SK-N-SH treated with all-trans-retinoic acid at 6 μM for 48 hours (cell line): ENCODE results near the gene NTM.

ENCODE experiments used
- ATAC-seq: fragments of 200-7000 bp; cut with Tn5 transposase; 3 replicates; pipeline ENCODE4 v1.9.1; 2020; ENCODE audit warnings: mild to moderate bottlenecking, moderate library complexity
- ARNTL ChIP-seq: fragments of 450-650 bp; formaldehyde crosslinking; IDR thresholded peaks from 2 replicates; pipeline ENCODE4 v1.5.0; 2020; ENCODE audit warnings: low read depth, mild to moderate bottlenecking, moderate library complexity, borderline replicate concordance
- CSDC2 ChIP-seq: fragments of 250-450 bp; sonication (Bioruptor Pico); IDR thresholded peaks from 2 replicates; pipeline ENCODE4 v1.5.0; 2020; ENCODE audit warnings: mild to moderate bottlenecking, moderate library complexity
- ESRRG ChIP-seq: fragments of 250-450 bp; sonication (Bioruptor Pico); IDR thresholded peaks from 2 replicates; pipeline ENCODE4 v1.6.1; 2021; ENCODE audit warnings: mild to moderate bottlenecking
- GLIS3 ChIP-seq: fragments of 250-450 bp; sonication (Bioruptor Pico); IDR thresholded peaks from 2 replicates; pipeline ENCODE4 v1.5.0; 2020; ENCODE audit warnings: mild to moderate bottlenecking, moderate library complexity
- ISL1 ChIP-seq: fragments of 250-450 bp; sonication (Bioruptor Pico); IDR thresholded peaks from 2 replicates; pipeline ENCODE4 v2.1.2; 2022; ENCODE audit warnings: mild to moderate bottlenecking, moderate library complexity
- OSR1 ChIP-seq: fragments of 250-450 bp; sonication (Bioruptor Pico); IDR thresholded peaks from 2 replicates; pipeline ENCODE4 v1.8.0; 2022; ENCODE audit warnings: moderate library complexity, mild to moderate bottlenecking, inconsistent platforms
- PPARA ChIP-seq: fragments of 250-450 bp; sonication (Bioruptor Pico); IDR thresholded peaks from 2 replicates; pipeline ENCODE4 v1.5.0; 2020; ENCODE audit warnings: mild to moderate bottlenecking, borderline replicate concordance
- RARB ChIP-seq: fragments of 250-450 bp; sonication (Bioruptor Pico); IDR thresholded peaks from 2 replicates; pipeline ENCODE4 v1.8.0; 2021; ENCODE audit warnings: mild to moderate bottlenecking, moderate library complexity
- SNAI2 ChIP-seq: fragments of 250-450 bp; sonication (Bioruptor Pico); IDR thresholded peaks from 2 replicates; pipeline ENCODE4 v1.5.0; 2020; ENCODE audit warnings: mild to moderate bottlenecking, moderate library complexity
- TCF4 ChIP-seq: fragments of 250-450 bp; sonication (Bioruptor Pico); IDR thresholded peaks from 2 replicates; pipeline ENCODE4 v1.8.0; 2021; ENCODE audit warnings: mild to moderate bottlenecking, moderate library complexity, borderline replicate concordance
- TOX ChIP-seq: fragments of 250-450 bp; sonication (Bioruptor Pico); IDR thresholded peaks from 2 replicates; pipeline ENCODE4 v1.8.0; 2021; ENCODE audit warnings: mild to moderate bottlenecking, moderate library complexity, borderline replicate concordance
- ZC3H10 ChIP-seq: fragments of 250-450 bp; sonication (Bioruptor Pico); IDR thresholded peaks from 2 replicates; pipeline ENCODE4 v1.5.1; 2021; ENCODE audit warnings: mild to moderate bottlenecking, moderate library complexity
- ZFP3 ChIP-seq: fragments of 250-450 bp; sonication (Bioruptor Pico); IDR thresholded peaks from 2 replicates; pipeline ENCODE4 v1.5.0; 2020; ENCODE audit warnings: mild to moderate bottlenecking, moderate library complexity
- ZNF565 ChIP-seq: fragments of 450-650 bp; formaldehyde crosslinking; conservative IDR thresholded peaks from 2 replicates; pipeline ENCODE4 v1.5.0; 2020; ENCODE audit warnings: low read depth, mild to moderate bottlenecking, moderate library complexity
- ZNF70 ChIP-seq: fragments of 450-650 bp; formaldehyde crosslinking; IDR thresholded peaks from 2 replicates; pipeline ENCODE4 v1.5.0; 2020; ENCODE audit warnings: mild to moderate bottlenecking, moderate library complexity
- ZNF8 ChIP-seq: fragments of 450-650 bp; formaldehyde crosslinking; IDR thresholded peaks from 2 replicates; pipeline ENCODE4 v1.5.0; 2020; ENCODE audit warnings: mild to moderate bottlenecking, moderate library complexity
- TF ChIP-seq, protein P1 (sequence below): fragments of 250-450 bp; sonication (Bioruptor Pico); IDR thresholded peaks from 2 replicates; pipeline ENCODE4 v1.5.0; 2020; ENCODE audit warnings: mild to moderate bottlenecking, moderate library complexity
- TF ChIP-seq, protein P2 (sequence below): fragments of 250-450 bp; sonication (Bioruptor Pico); IDR thresholded peaks from 2 replicates; pipeline ENCODE4 v1.5.1; 2021; ENCODE audit warnings: mild to moderate bottlenecking, moderate library complexity
- TF ChIP-seq, protein P3 (sequence below): fragments of 250-450 bp; sonication (Bioruptor Pico); IDR thresholded peaks from 2 replicates; pipeline ENCODE4 v1.8.0; 2021; ENCODE audit warnings: low read depth, mild to moderate bottlenecking, moderate library complexity, borderline replicate concordance
- TF ChIP-seq, protein P4 (sequence below): fragments of 250-450 bp; sonication (Bioruptor Pico); IDR thresholded peaks from 2 replicates; pipeline ENCODE4 v1.5.1; 2020; ENCODE audit warnings: low read depth, mild to moderate bottlenecking, moderate library complexity

The NTM gene

DNA sequence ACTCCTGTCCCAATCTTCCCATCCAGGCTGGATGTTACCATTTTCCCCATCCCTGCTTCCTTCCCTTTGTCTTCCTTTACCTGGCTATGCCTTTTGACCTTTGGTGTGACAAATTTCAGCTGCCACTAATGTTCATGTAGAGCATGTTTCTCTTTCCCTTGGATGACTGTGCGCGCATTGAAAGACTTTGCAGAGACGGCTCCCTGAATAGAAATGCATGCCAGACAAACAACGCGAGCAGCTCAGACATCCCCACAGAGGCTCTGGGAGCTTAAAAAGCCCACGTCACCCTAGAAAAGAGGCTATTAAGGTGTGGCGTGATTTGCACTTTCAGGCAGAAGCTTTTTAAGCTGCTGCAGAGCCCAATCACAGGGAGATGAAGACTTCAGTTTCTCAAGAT, 202.0 kb downstream of the NTM start:
- no peak for ATAC-seq
- TF ChIP-seq CSDC2 (CRISPR knock-in tag) (no peak), ZNF565 (no peak), ISL1 (CRISPR knock-in tag) (no peak), RARB (CRISPR knock-in tag) (no peak), SNAI2 (CRISPR knock-in tag) (no peak), ZNF70 (CRISPR knock-in tag) (no peak), ZC3H10 (no peak)

DNA sequence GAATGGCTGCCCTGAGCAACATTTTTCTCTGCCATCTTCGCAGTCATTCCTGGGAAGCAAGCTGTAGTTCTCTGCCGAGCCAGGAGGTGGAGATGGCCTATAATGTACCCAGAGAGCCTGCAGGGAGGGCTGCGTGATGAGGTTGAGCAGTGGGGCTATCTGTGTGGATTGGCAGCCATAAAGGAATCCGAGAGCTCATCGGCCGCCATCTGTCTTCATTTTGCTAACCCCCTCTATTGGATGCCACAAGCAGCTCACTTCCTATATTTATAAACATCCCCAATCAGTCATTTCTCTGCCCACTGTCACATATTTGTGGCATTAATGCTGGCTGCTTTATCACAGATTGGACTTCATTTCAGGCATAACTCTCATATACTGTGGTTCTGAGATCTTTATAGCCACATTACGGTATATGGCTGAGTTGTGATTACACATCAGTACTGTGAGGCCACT, 209.5 kb downstream of the NTM start:
- no peak for TF ChIP-seq TOX
- TF ChIP-seq, protein P1, sequence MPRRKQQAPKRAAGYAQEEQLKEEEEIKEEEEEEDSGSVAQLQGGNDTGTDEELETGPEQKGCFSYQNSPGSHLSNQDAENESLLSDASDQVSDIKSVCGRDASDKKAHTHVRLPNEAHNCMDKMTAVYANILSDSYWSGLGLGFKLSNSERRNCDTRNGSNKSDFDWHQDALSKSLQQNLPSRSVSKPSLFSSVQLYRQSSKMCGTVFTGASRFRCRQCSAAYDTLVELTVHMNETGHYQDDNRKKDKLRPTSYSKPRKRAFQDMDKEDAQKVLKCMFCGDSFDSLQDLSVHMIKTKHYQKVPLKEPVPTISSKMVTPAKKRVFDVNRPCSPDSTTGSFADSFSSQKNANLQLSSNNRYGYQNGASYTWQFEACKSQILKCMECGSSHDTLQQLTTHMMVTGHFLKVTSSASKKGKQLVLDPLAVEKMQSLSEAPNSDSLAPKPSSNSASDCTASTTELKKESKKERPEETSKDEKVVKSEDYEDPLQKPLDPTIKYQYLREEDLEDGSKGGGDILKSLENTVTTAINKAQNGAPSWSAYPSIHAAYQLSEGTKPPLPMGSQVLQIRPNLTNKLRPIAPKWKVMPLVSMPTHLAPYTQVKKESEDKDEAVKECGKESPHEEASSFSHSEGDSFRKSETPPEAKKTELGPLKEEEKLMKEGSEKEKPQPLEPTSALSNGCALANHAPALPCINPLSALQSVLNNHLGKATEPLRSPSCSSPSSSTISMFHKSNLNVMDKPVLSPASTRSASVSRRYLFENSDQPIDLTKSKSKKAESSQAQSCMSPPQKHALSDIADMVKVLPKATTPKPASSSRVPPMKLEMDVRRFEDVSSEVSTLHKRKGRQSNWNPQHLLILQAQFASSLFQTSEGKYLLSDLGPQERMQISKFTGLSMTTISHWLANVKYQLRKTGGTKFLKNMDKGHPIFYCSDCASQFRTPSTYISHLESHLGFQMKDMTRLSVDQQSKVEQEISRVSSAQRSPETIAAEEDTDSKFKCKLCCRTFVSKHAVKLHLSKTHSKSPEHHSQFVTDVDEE (CRISPR knock-in tag), result no peak
- TF ChIP-seq CSDC2 (CRISPR knock-in tag), result no peak
- TF ChIP-seq ESRRG (CRISPR knock-in tag), result no peak
- TF ChIP-seq RARB (CRISPR knock-in tag), result no peak
- TF ChIP-seq ZC3H10, result no peak
- TF ChIP-seq ARNTL (CRISPR knock-in tag), result no peak
- no peak for TF ChIP-seq SNAI2 (CRISPR knock-in tag)
- TF ChIP-seq ZFP3, result no peak
- TF ChIP-seq, protein P2, sequence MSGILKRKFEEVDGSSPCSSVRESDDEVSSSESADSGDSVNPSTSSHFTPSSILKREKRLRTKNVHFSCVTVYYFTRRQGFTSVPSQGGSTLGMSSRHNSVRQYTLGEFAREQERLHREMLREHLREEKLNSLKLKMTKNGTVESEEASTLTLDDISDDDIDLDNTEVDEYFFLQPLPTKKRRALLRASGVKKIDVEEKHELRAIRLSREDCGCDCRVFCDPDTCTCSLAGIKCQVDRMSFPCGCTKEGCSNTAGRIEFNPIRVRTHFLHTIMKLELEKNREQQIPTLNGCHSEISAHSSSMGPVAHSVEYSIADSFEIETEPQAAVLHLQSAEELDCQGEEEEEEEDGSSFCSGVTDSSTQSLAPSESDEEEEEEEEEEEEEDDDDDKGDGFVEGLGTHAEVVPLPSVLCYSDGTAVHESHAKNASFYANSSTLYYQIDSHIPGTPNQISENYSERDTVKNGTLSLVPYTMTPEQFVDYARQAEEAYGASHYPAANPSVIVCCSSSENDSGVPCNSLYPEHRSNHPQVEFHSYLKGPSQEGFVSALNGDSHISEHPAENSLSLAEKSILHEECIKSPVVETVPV (CRISPR knock-in tag), result no peak
- TF ChIP-seq, protein P3, sequence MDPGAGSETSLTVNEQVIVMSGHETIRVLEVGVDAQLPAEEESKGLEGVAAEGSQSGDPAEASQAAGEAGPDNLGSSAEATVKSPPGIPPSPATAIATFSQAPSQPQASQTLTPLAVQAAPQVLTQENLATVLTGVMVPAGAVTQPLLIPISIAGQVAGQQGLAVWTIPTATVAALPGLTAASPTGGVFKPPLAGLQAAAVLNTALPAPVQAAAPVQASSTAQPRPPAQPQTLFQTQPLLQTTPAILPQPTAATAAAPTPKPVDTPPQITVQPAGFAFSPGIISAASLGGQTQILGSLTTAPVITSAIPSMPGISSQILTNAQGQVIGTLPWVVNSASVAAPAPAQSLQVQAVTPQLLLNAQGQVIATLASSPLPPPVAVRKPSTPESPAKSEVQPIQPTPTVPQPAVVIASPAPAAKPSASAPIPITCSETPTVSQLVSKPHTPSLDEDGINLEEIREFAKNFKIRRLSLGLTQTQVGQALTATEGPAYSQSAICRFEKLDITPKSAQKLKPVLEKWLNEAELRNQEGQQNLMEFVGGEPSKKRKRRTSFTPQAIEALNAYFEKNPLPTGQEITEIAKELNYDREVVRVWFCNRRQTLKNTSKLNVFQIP, result no peak
- TF ChIP-seq OSR1, result no peak
- no peak for TF ChIP-seq TCF4 (CRISPR knock-in tag)
- no peak for TF ChIP-seq GLIS3 (CRISPR knock-in tag)
- TF ChIP-seq ZNF8 (CRISPR knock-in tag), result no peak
- no peak for TF ChIP-seq ZNF565
- TF ChIP-seq, protein P4, sequence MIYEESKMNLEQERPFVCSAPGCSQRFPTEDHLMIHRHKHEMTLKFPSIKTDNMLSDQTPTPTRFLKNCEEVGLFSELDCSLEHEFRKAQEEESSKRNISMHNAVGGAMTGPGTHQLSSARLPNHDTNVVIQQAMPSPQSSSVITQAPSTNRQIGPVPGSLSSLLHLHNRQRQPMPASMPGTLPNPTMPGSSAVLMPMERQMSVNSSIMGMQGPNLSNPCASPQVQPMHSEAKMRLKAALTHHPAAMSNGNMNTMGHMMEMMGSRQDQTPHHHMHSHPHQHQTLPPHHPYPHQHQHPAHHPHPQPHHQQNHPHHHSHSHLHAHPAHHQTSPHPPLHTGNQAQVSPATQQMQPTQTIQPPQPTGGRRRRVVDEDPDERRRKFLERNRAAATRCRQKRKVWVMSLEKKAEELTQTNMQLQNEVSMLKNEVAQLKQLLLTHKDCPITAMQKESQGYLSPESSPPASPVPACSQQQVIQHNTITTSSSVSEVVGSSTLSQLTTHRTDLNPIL (CRISPR knock-in tag), result no peak
- no peak for ATAC-seq

DNA sequence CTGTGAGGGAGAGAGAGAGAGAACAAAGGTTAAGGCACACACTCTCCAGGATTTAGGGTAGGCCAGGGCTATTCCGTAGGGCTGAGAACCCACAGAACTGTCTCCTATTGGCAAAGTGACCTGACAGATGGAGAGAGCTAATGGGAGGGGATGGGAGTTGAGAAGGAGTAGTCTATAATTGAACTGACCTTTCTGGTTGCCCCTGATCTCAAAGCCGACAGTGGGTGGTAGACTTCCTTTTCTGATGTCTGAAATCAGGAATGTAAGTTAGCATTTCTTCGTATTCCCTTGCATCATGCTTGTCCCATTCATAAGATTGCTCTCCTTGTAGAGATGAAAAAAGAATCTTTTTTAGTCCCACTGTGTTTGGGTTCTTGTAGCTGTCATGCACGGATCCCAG, 210.1 kb downstream of the NTM start:
- no peak for ATAC-seq
- TF ChIP-seq PPARA (no peak), ZFP3 (no peak), OSR1 (no peak), ESRRG (CRISPR knock-in tag) (no peak), TOX (no peak), RARB (CRISPR knock-in tag) (no peak), ZNF70 (CRISPR knock-in tag) (no peak), ZNF8 (CRISPR knock-in tag) (no peak), CSDC2 (CRISPR knock-in tag) (no peak), ISL1 (CRISPR knock-in tag) (no peak), TCF4 (CRISPR knock-in tag) (no peak)
- TF ChIP-seq, protein P1 (CRISPR knock-in tag), result no peak
- TF ChIP-seq, protein P3, result no peak
- TF ChIP-seq, protein P2 (CRISPR knock-in tag), result no peak
- TF ChIP-seq, protein P4 (CRISPR knock-in tag), result no peak
